WTC11 (cell line): Measurements from ENCODE around the gene ADAT1. TPM values are rescaled to one million over a fixed set of nuclear protein-coding genes. Genes with fewer than 3 reads are reported as not detected.

Experiments
- AFF4 ChIP-seq: sonication (generic); formaldehyde crosslinking; IDR thresholded peaks from 2 replicates; pipeline ENCODE4 v1.8.1; 2023; ENCODE audit warnings: mild to moderate bottlenecking, missing genetic modification reagents, borderline replicate concordance
- AR ChIP-seq: fragments of 250-450 bp; sonication (Bioruptor Pico); IDR thresholded peaks from 2 replicates; pipeline ENCODE4 v1.9.0; 2021; ENCODE audit warnings: mild to moderate bottlenecking
- ATF1 ChIP-seq: sonication (generic); formaldehyde crosslinking; IDR thresholded peaks from 2 replicates; pipeline ENCODE4 v1.8.1; 2023; ENCODE audit warnings: mild to moderate bottlenecking, moderate library complexity, missing genetic modification reagents
- ATF2 ChIP-seq: sonication (generic); formaldehyde crosslinking; IDR thresholded peaks from 2 replicates; pipeline ENCODE4 v1.8.1; 2022; ENCODE audit warnings: low read depth, missing genetic modification reagents, borderline replicate concordance
- CBFB ChIP-seq: sonication (generic); formaldehyde crosslinking; IDR thresholded peaks from 2 replicates; pipeline ENCODE4 v1.8.1; 2022; ENCODE audit warnings: mild to moderate bottlenecking, low read depth, missing genetic modification reagents
- E2F4 ChIP-seq: sonication (generic); formaldehyde crosslinking; IDR thresholded peaks from 2 replicates; pipeline ENCODE4 v1.8.1; 2022; ENCODE audit warnings: low read depth, mild to moderate bottlenecking, moderate library complexity, missing genetic modification reagents, borderline replicate concordance
- ESRRA ChIP-seq: sonication (generic); formaldehyde crosslinking; IDR thresholded peaks from 2 replicates; pipeline ENCODE4 v1.8.1; 2022; ENCODE audit warnings: mild to moderate bottlenecking, missing genetic modification reagents, borderline replicate concordance
- FOXJ3 ChIP-seq: sonication (generic); formaldehyde crosslinking; IDR thresholded peaks from 2 replicates; pipeline ENCODE4 v1.9.0; 2021; ENCODE audit warnings: missing genetic modification reagents, mild to moderate bottlenecking, borderline replicate concordance
- FOXP1 ChIP-seq: sonication (generic); formaldehyde crosslinking; IDR thresholded peaks from 2 replicates; pipeline ENCODE4 v1.8.0; 2022; ENCODE audit warnings: missing genetic modification reagents, mild to moderate bottlenecking, moderate library complexity, borderline replicate concordance
- JAZF1 ChIP-seq: fragments of 250-450 bp; sonication (Bioruptor Pico); IDR thresholded peaks from 2 replicates; pipeline ENCODE4 v1.9.0; 2021; ENCODE audit warnings: moderate library complexity, mild to moderate bottlenecking, inconsistent platforms
- MAX ChIP-seq: sonication (generic); formaldehyde crosslinking; IDR thresholded peaks from 2 replicates; pipeline ENCODE4 v1.8.0; 2022; ENCODE audit warnings: mild to moderate bottlenecking, missing genetic modification reagents
- MLX ChIP-seq: sonication (generic); formaldehyde crosslinking; IDR thresholded peaks from 2 replicates; pipeline ENCODE4 v1.8.1; 2023; ENCODE audit warnings: mild to moderate bottlenecking, missing genetic modification reagents, moderate library complexity
- OVOL2 ChIP-seq: fragments of 250-450 bp; sonication (Bioruptor Pico); IDR thresholded peaks from 2 replicates; pipeline ENCODE4 v1.9.0; 2021; ENCODE audit warnings: mild to moderate bottlenecking, borderline replicate concordance
- PRRX2 ChIP-seq: fragments of 250-450 bp; sonication (Bioruptor Pico); IDR thresholded peaks from 2 replicates; pipeline ENCODE4 v1.8.0; 2021; ENCODE audit warnings: mild to moderate bottlenecking
- RELA ChIP-seq: sonication (generic); formaldehyde crosslinking; IDR thresholded peaks from 2 replicates; pipeline ENCODE4 v1.8.1; 2022; ENCODE audit warnings: missing genetic modification reagents, mild to moderate bottlenecking, borderline replicate concordance
- SMAD3 ChIP-seq: sonication (generic); formaldehyde crosslinking; IDR thresholded peaks from 2 replicates; pipeline ENCODE4 v1.8.0; 2022; ENCODE audit warnings: missing genetic modification reagents, mild to moderate bottlenecking, borderline replicate concordance
- TEAD4 ChIP-seq: sonication (generic); formaldehyde crosslinking; IDR thresholded peaks from 2 replicates; pipeline ENCODE4 v1.8.0; 2022; ENCODE audit warnings: mild to moderate bottlenecking, missing genetic modification reagents
- USF2 ChIP-seq: sonication (generic); formaldehyde crosslinking; IDR thresholded peaks from 2 replicates; pipeline ENCODE4 v1.8.1; 2023; ENCODE audit warnings: mild to moderate bottlenecking, missing genetic modification reagents, moderate library complexity
- ZNF219 ChIP-seq: sonication (generic); formaldehyde crosslinking; IDR thresholded peaks from 2 replicates; pipeline ENCODE4 v1.8.0; 2023; ENCODE audit warnings: missing genetic modification reagents, mild to moderate bottlenecking, borderline replicate concordance
- ZNF396 ChIP-seq: fragments of 250-450 bp; sonication (Bioruptor Pico); IDR thresholded peaks from 2 replicates; pipeline ENCODE4 v1.8.0; 2021; ENCODE audit warnings: mild to moderate bottlenecking, moderate library complexity, borderline replicate concordance
- ZNF671 ChIP-seq: fragments of 250-450 bp; sonication (Bioruptor Pico); IDR thresholded peaks from 2 replicates; pipeline ENCODE4 v1.8.0; 2021; ENCODE audit warnings: mild to moderate bottlenecking
- ZSCAN18 ChIP-seq: fragments of 250-450 bp; sonication (Bioruptor Pico); IDR thresholded peaks from 2 replicates; pipeline ENCODE4 v2.1.2; 2022; ENCODE audit warnings: mild to moderate bottlenecking, moderate library complexity
- total RNA-seq: library from RNA; stranded (reverse); gene quantifications from 3 replicates; pipeline ENCODE4 v1.2.3, GENCODE V29; 2021

The ADAT1 gene
- total RNA-seq, 1 experiment from 2014 or later, result 46.0 TPM

GRCh38 chr16:75566040-75566757, 56.9 kb downstream of the ADAT1 start, which contains the start of gene GABARAPL2 (continued):
- TF ChIP-seq SMAD3 (CRISPR knock-in tag) (no peak), ZNF396 (CRISPR knock-in tag) (no peak), ZSCAN18 (CRISPR knock-in tag) (no peak), CBFB (no peak), TEAD4 (CRISPR knock-in tag) (no peak), E2F4 (0 out of 2 replicates have a peak, but pooled peaks have one; percentile 17), OVOL2 (CRISPR knock-in tag) (no peak), PRRX2 (CRISPR knock-in tag) (no peak), ZNF219 (CRISPR knock-in tag) (no peak), MAX (CRISPR knock-in tag) (0 out of 2 replicates have a peak, but pooled peaks have one; percentile 39), USF2 (CRISPR knock-in tag) (no peak), MLX (no peak), ESRRA (CRISPR knock-in tag) (no peak), RELA (no peak), ZNF671 (CRISPR knock-in tag) (no peak), AFF4 (CRISPR knock-in tag) (no peak), ATF1 (CRISPR knock-in tag) (no peak), FOXP1 (CRISPR knock-in tag) (peak; percentile 84), JAZF1 (CRISPR knock-in tag) (no peak), ATF2 (CRISPR knock-in tag) (no peak), FOXJ3 (CRISPR knock-in tag) (no peak), AR (CRISPR knock-in tag) (no peak)
- TF ChIP-seq, all 79 proteins: peak for 19
